GM12878 (cell line): ENCODE data around the gene DNAJC22. TPM values are rescaled to one million over a fixed set of nuclear protein-coding genes. Genes with fewer than 3 reads are reported as not detected.

Source experiments
- ATAC-seq: fragments of 200-7000 bp; cut with Tn5 transposase; 3 replicates; pipeline ENCODE4 v1.9.1; 2020; ENCODE audit warnings: mild to moderate bottlenecking, moderate library complexity
- BruUV-seq: library from RNA; stranded (reverse); fragments of 400-500 nt; replicated peaks from 2 replicates; lab custom pipeline; 2021; lab: Mats Ljungman, UMichigan
- CTCF ChIA-PET: fragments of 300-600 bp; sonication (Branson Sonifier 250); formaldehyde crosslinking; extraction: SDS; loops from one replicate; lab custom pipeline; 2021; ENCODE audit warnings: inconsistent platforms; lab: Yijun Ruan, JAX
- POLR2A ChIA-PET: fragments of 350-600 bp; formaldehyde crosslinking; extraction: SDS; loops from one replicate; lab custom pipeline; 2021; ENCODE audit warnings: inconsistent platforms; lab: Charles Lee
- RAD21 ChIA-PET: fragments of 300-600 bp; sonication (Branson Sonifier 250); formaldehyde crosslinking; loops from one replicate; lab custom pipeline; 2023; ENCODE audit warnings: antibody characterized with exemption; ENCODE audit not compliant: unreplicated experiment; lab: Charles Lee
- SMC1A ChIA-PET: fragments of 300-600 bp; sonication (Branson Sonifier 250); formaldehyde crosslinking; loops from one replicate; lab custom pipeline; 2023; ENCODE audit not compliant: unreplicated experiment, uncharacterized antibody; lab: Charles Lee
- DNase-seq: peaks from one replicate; pipeline ENCODE4 v3.0.0-alpha.2; 2011; ENCODE audit warnings: low read depth, low spot score
- FAIRE-seq: peaks from 3 replicates; lab custom pipeline; 2011; peaks lifted over from hg19 to GRCh38; lab: Jason Lieb, UNC
- H2AFZ ChIP-seq: 2 replicates; pipeline ENCODE4 v1.6.0; 2011; ENCODE audit warnings: low read depth, low read length, control low read depth; ENCODE audit not compliant: control insufficient read depth
- H3K27ac ChIP-seq: 2 replicates; pipeline ENCODE4 v1.5.1; 2011; ENCODE audit warnings: control low read depth; ENCODE audit not compliant: control insufficient read depth, insufficient read depth
- H3K27me3 ChIP-seq, 2 experiments: replicated peaks in 1 of 2; 2 replicates each; pipeline versions ENCODE4 v1.6.0 to v1.6.1; 2011; ENCODE audit warnings: low read length in 1 of 2; ENCODE audit not compliant: control insufficient read depth in 2 of 2, insufficient read depth in 2 of 2
- H3K36me3 ChIP-seq, 2 experiments: 2 replicates each; pipeline ENCODE4 v1.5.1; 2011; ENCODE audit warnings: low read length in 1 of 2; ENCODE audit not compliant: control insufficient read depth in 2 of 2, insufficient read depth in 2 of 2
- H3K4me1 ChIP-seq: 2 replicates; pipeline ENCODE4 v1.6.1; 2011; ENCODE audit warnings: mild to moderate bottlenecking, low read length, moderate library complexity, mixed read lengths; ENCODE audit not compliant: control insufficient read depth, insufficient read depth
- H3K4me2 ChIP-seq: 2 replicates; pipeline ENCODE4 v1.6.0; 2011; ENCODE audit warnings: control low read depth; ENCODE audit not compliant: control insufficient read depth, insufficient read depth
- H3K4me3 ChIP-seq: fragments of 200-600 bp; sonication (generic); 2 replicates; pipeline ENCODE4 v1.5.1; 2016
- H3K79me2 ChIP-seq: 2 replicates; pipeline ENCODE4 v1.6.0; 2011; ENCODE audit warnings: low read length; ENCODE audit not compliant: control insufficient read depth, insufficient read depth
- H3K9ac ChIP-seq: 2 replicates; pipeline ENCODE4 v1.8.0; 2011; ENCODE audit warnings: low read length, control low read depth, mixed read lengths; ENCODE audit not compliant: control insufficient read depth, insufficient read depth
- H3K9me3 ChIP-seq: replicated peaks from 3 replicates; pipeline ENCODE4 v1.5.1; 2011; ENCODE audit warnings: mild to moderate bottlenecking, low read length; ENCODE audit not compliant: control insufficient read depth, insufficient read depth
- H4K20me1 ChIP-seq: 2 replicates; pipeline ENCODE4 v1.6.0; 2011; ENCODE audit not compliant: control insufficient read depth, insufficient read depth
- CBX5 ChIP-seq: sonication (generic); IDR thresholded peaks from 2 replicates; pipeline ENCODE4 v1.6.1; 2016; ENCODE audit warnings: low read depth, moderate library complexity, mild to moderate bottlenecking, inconsistent platforms
- CEBPZ ChIP-seq: fragments of 150-350 bp; IDR thresholded peaks from 2 replicates; pipeline ENCODE4 v1.6.1; 2016; ENCODE audit warnings: low read depth, low read length
- CHD1 ChIP-seq: IDR thresholded peaks from 2 replicates; pipeline ENCODE4 v1.6.1; 2012; ENCODE audit warnings: low read depth, low read length, improper control_type of control experiment
- CTCF ChIP-seq, 3 experiments: IDR thresholded peaks in 2 of 3; conservative IDR thresholded peaks in 1 of 3; 2 replicates each; pipeline ENCODE4 v1.5.1; 2011; ENCODE audit warnings: low read depth in 3 of 3, low read length in 3 of 3, mild to moderate bottlenecking in 3 of 3, control low read depth in 2 of 3, moderate library complexity in 2 of 3, inconsistent platforms in 1 of 3, mixed read lengths in 1 of 3; ENCODE audit not compliant: control insufficient read depth in 2 of 3, insufficient read depth in 1 of 3; ENCODE audit errors: extremely low read depth in 1 of 3
- DPF2 ChIP-seq: fragments of 450-650 bp; IDR thresholded peaks from 2 replicates; pipeline ENCODE4 v1.6.1; 2017; ENCODE audit warnings: mild to moderate bottlenecking
- JUND ChIP-seq: IDR thresholded peaks from 2 replicates; pipeline ENCODE4 v1.6.1; 2012; ENCODE audit warnings: low read depth, mild to moderate bottlenecking, low read length, improper control_type of control experiment, moderate library complexity
- MLLT1 ChIP-seq: fragments of 450-650 bp; IDR thresholded peaks from 2 replicates; pipeline ENCODE4 v1.6.1; 2016; ENCODE audit warnings: mild to moderate bottlenecking
- MXI1 ChIP-seq: fragments of 150-350 bp; IDR thresholded peaks from 2 replicates; pipeline ENCODE4 v1.6.1; 2011; ENCODE audit warnings: low read depth, mild to moderate bottlenecking, inconsistent platforms, low read length, improper control_type of control experiment
- MYB ChIP-seq: fragments of 150-350 bp; IDR thresholded peaks from 2 replicates; pipeline ENCODE4 v1.6.1; 2014; ENCODE audit warnings: mild to moderate bottlenecking, low read depth, low read length, borderline replicate concordance
- MYC ChIP-seq: IDR thresholded peaks from 2 replicates; pipeline ENCODE4 v1.6.1; 2011; ENCODE audit warnings: mild to moderate bottlenecking, low read length, moderate library complexity, inconsistent platforms; ENCODE audit not compliant: insufficient read depth, insufficient replicate concordance, insufficient read length, severe bottlenecking
- NBN ChIP-seq: fragments of 450-650 bp; IDR thresholded peaks from 2 replicates; pipeline ENCODE4 v1.6.1; 2016
- NFXL1 ChIP-seq: fragments of 450-650 bp; IDR thresholded peaks from 2 replicates; pipeline ENCODE4 v1.6.1; 2017; ENCODE audit warnings: antibody characterized with exemption, mild to moderate bottlenecking, borderline replicate concordance
- PBX3 ChIP-seq: IDR thresholded peaks from 2 replicates; pipeline ENCODE4 v1.6.1; 2011; ENCODE audit warnings: mild to moderate bottlenecking, low read depth, low read length, moderate library complexity; ENCODE audit not compliant: insufficient replicate concordance
- POLR2AphosphoS5 ChIP-seq: IDR thresholded peaks from 2 replicates; pipeline ENCODE4 v1.6.1; 2011; ENCODE audit warnings: mild to moderate bottlenecking, low read length, inconsistent platforms
- RAD51 ChIP-seq: fragments of 450-650 bp; IDR thresholded peaks from 2 replicates; pipeline ENCODE4 v1.6.1; 2016; ENCODE audit warnings: moderate library complexity, mild to moderate bottlenecking, inconsistent platforms
- ZZZ3 ChIP-seq: IDR thresholded peaks from 2 replicates; pipeline ENCODE4 v1.6.1; 2011; ENCODE audit warnings: low read depth; ENCODE audit not compliant: control insufficient read depth, insufficient read length
- WGBS: methylation state at CpG from one replicate; pipeline ENCODE4 v1.1.6; 2016; ENCODE audit warnings: low lambda C conversion rate; ENCODE audit not compliant: insufficient replicate concordance, insufficient coverage; ENCODE audit errors: missing lambda C conversion rate; 5-methylcytosine and 5-hydroxymethylcytosine counted together
- in situ Hi-C: fragments of 300-500 bp; cut with MboI; formaldehyde crosslinking; loops from 9 replicates; pipeline ENCODE4 v1.14.3; 2018; ENCODE audit warnings: mixed read lengths
- intact Hi-C: fragments of 100-400 bp; cut with micrococcal nuclease; formaldehyde crosslinking; loops from one replicate; pipeline ENCODE4 v1.14.2; 2022; ENCODE audit not compliant: unreplicated experiment
- polyA plus RNA-seq, 11 experiments: library from polyadenylated mRNA; depleted of rRNA in 4 of 11; unstranded in 6 of 11; stranded (reverse) in 5 of 11; fragments of >200 nt; fragmentation: Nextera tagmentation in 4 of 11; fragmentation: Illumina TruSeq in 1 of 11; extraction: Ambion mirVana in 4 of 11; extraction: Trizol in 1 of 11; gene quantifications; 1 replicate in 1 of 11; 2 replicates in 10 of 11; pipeline versions ENCODE4 v1.2.1 to v1.2.3, GENCODE V29; 2011 to 2016; ENCODE audit warnings: inconsistent platforms in 2 of 11, missing spikeins in 2 of 11, low read depth in 1 of 11
- total RNA-seq, 4 experiments: library from RNA; depleted of rRNA in 3 of 4; stranded (reverse); fragments of >200 nt in 3 of 4; fragmentation: Illumina TruSeq in 1 of 4; extraction: Trizol in 1 of 4; gene quantifications; 2 replicates each; pipeline versions ENCODE4 v1.2.1 to v1.2.3, GENCODE V29; 2013 to 2021

DNAJC22 gene
- total and polyA plus RNA-seq, 10 of the 15 experiments (the other 5 are each of a cell fraction or from before 2014, with no cell fraction given) = 0.06 to 0.61 (median 0.13) TPM; not detected in 3

GRCh38 chr12:49344486-49345050, 2.1 kb upstream of the DNAJC22 start:
- intact Hi-C loops = no loop called here
- DNase-seq (no peak), ATAC-seq (no peak), FAIRE-seq (no peak)
- 16% methylated on average over 10 of the region's 15 CpGs for WGBS
- Histone ChIP-seq H3K4me3 (no peak overlapping the region), H3K4me2 (no peak overlapping the region; the same call in 1 of the 2 replicates), H3K27ac (no peak overlapping the region), H2AFZ (no peak overlapping the region), H4K20me1 (no peaks in the 10 kb centered on the region; the same call in none of the 2 replicates), H3K9me3 (no peaks in the 10 kb centered on the region), H3K4me1 (peaks cover 38% of the 10 kb centered on the region), H3K36me3 (no peaks in the 10 kb centered on the region), H3K79me2 (no peaks in the 10 kb centered on the region), H3K27me3 (peaks cover 18 to 36% of the 10 kb centered on the region in 2 experiments), H3K9ac (no peak overlapping the region)
- RAD21 ChIA-PET = interaction anchor here (0.7 kb wide), 1 partner anchor 14 kb away, joined by 3 read pairs; no protein-coding TSS in a partner anchor
- in situ Hi-C loops = no loop called here
- CTCF ChIA-PET = interaction anchor here (0.9 to 4.0 kb wide), 5 partner anchors 13 to 239 kb away, joined by 3 to 139 read pairs (median 4); partner anchors contain the start of genes PRPH and TROAP
- SMC1A ChIA-PET = no interaction called here
- BruUV-seq = no TSS peak
- POLR2A ChIA-PET = interaction anchor here (0.7 kb wide), 1 partner anchor 85 kb away, joined by 8 read pairs; no protein-coding TSS in a partner anchor
- TF ChIP-seq MYC (no peak), CHD1 (no peak), POLR2AphosphoS5 (no peak), ZZZ3 (no peak), MLLT1 (no peak), MXI1 (no peak), CTCF (IDR thresholded peaks at IDR 0.05 in 2 of 3, conservative IDR thresholded peaks at IDR 0.05 in 1 of 3; ENCODE audit: control insufficient read depth in 2 of 3, extremely low read depth in 1 of 3, insufficient read depth in 1 of 3, low read depth in 3 of 3, low read length in 3 of 3) (no peak), NFXL1 (no peak), JUND (no peak), DPF2 (no peak), PBX3 (no peak), RAD51 (no peak), CBX5 (no peak), NBN (no peak), CEBPZ (no peak), MYB (no peak)
